ENCODE measurements around the gene EFNB2.

Gene EFNB2

DNA sequence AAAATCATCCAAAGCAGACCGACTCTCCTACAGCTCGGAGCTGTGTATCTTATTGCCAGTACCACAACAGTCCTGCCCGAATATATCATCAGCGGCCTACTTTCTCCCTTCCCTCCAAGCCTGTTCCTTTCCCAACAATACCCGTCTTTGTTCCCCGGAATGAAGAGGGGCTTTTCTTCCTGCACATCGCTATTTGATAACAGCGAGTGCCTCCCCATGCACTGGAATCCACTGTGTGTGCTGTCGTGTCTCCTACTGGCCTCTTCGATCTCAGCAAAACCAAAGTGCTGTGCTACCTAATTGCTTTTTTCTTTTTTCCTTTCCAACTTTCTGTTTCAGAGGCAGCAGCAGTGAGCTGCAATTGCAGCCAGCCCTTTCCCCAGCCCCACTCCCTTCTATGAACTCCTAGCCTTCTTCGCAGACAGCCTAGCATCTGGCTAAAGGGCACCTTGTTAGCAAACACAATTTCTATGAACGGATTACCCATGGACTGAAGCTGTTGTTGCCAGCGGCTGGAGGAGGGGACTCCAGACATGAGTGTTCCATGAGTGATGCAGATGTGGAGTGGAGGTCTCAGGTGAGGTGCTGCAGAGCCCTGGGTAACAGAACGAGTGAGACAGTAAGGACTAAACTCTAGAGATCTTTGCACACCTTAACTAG lies 43.4 kb downstream of the EFNB2 start:
- Histone ChIP-seq H3K27ac (ENCODE audit: low read length) (no peak overlapping the region), H3K27me3 (ENCODE audit: control insufficient read depth, insufficient read depth, low read length) (no peaks in the 10 kb centered on the region), H3K4me3 (ENCODE audit: low read length) (no peak overlapping the region), H3K36me3 (ENCODE audit: control insufficient read depth, insufficient read depth, low read length) (peaks cover 9% of the 10 kb centered on the region), H3K4me1 (ENCODE audit: control insufficient read depth, insufficient read depth, low read length) (peaks cover 3% of the 10 kb centered on the region; the same call in 1 of the 2 replicates), H3K9me3 (ENCODE audit: control insufficient read depth, insufficient read depth, low read length) (no peaks in the 10 kb centered on the region)
- DNase-seq (ENCODE audit: low read depth, low spot score): no peak
- WGBS (ENCODE audit: insufficient coverage, insufficient read length): no CpG with 5 or more reads among the region's 14 CpGs

DNA sequence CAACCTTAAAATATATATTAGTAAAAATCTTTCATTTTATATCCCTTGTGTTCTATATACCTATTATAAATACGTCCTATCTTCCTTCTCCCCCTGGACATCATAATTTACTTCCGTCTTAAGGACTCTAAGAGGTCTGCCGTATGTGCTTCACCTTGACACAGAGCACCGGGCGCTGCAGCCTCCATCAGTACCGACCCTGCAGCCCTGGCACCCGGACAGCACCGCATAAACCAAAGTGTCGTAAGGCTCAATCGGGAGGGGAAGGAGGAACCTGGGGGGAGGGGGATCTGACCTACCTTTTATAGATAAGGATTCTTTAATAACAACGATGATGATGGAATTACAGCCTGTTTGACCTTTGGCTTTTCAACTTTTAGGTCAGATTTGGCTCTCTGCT lies 44.0 kb downstream of the EFNB2 start:
- no CpG with 5 or more reads among the region's 11 CpGs for WGBS (ENCODE audit: insufficient coverage, insufficient read length)
- Histone ChIP-seq H3K4me3 (ENCODE audit: low read length) (no peak overlapping the region), H3K36me3 (ENCODE audit: control insufficient read depth, insufficient read depth, low read length) (peaks cover 9% of the 10 kb centered on the region), H3K9me3 (ENCODE audit: control insufficient read depth, insufficient read depth, low read length) (no peaks in the 10 kb centered on the region), H3K27me3 (ENCODE audit: control insufficient read depth, insufficient read depth, low read length) (no peaks in the 10 kb centered on the region), H3K27ac (ENCODE audit: low read length) (no peak overlapping the region), H3K4me1 (ENCODE audit: control insufficient read depth, insufficient read depth, low read length) (peaks cover 3% of the 10 kb centered on the region; the same call in 1 of the 2 replicates)
- DNase-seq (ENCODE audit: low read depth, low spot score): no peak

DNA sequence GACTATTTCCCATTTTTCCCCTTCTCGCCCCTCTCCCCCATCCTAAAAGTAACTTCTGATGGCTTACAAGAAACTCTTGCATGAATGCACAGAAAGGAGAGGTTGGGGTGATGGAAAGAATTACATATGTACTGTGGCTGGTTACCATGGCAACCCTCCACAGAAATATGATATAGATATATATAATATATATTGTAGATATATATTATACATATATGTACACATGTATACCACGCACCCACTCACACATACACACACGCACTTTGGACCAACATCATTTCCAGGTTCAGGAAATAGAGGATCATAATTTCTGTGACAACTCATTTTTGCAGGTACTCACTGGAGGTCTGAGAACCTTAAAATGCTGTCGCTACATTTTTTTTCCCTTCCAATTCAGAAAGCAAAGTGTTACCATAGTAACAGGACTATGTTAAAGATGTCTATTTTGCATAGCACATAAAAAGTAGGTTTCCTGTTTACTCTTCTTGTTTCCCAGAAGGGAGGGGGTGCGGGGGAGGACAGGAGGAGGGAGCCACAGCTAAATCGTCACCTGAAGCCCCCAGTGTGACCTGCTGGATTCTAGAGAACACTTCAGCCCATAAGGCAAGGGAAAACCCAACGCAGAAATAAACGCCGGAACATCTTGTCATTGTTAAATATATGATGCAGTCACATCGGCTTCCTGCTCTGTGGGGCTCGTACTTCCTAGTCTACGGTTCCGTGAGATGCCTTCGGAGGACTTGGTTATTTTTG lies 44.7 kb downstream of the EFNB2 start:
- WGBS (ENCODE audit: insufficient coverage, insufficient read length): no CpG with 5 or more reads among the region's 14 CpGs
- Histone ChIP-seq H3K27ac (ENCODE audit: low read length) (no peak overlapping the region), H3K36me3 (ENCODE audit: control insufficient read depth, insufficient read depth, low read length) (peaks cover 9% of the 10 kb centered on the region), H3K9me3 (ENCODE audit: control insufficient read depth, insufficient read depth, low read length) (no peaks in the 10 kb centered on the region), H3K27me3 (ENCODE audit: control insufficient read depth, insufficient read depth, low read length) (no peaks in the 10 kb centered on the region), H3K4me3 (ENCODE audit: low read length) (no peak overlapping the region), H3K4me1 (ENCODE audit: control insufficient read depth, insufficient read depth, low read length) (no peaks in the 10 kb centered on the region)
- DNase-seq (ENCODE audit: low read depth, low spot score): no peak

DNA sequence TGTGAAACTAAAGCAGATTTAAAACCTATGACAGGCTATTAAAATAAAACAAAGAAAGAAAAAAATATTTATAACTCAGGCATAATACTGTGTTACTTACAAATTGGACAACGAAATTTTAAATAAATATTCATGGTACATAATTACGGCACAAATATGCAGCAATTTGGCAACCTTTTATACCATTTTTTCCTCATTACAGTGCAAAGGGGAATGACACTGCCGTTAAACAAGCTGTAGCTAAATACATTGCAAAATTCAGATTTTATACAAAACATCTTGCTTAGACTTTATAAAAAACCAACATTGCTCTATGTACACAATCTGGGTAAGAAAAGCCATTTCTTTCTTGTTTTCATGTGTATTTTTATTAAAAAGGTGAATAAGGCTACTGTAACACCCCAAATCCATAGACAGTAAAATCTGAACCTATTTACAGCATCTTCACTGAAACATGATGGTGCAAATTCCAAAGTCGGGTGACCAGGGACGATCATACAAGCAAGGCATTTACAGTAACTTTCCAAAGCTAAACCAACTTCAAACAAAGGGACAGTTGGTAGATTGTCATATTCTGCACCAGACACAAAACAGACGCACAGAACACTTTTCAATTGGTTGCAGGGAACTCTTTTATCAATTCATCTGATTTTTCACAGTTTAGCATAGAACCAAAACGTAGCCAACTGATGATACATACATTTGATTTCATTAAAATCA lies 45.5 kb downstream of the EFNB2 start:
- H3K27ac ChIP-seq (ENCODE audit: low read length): no peak overlapping the region
- no CpG with 5 or more reads among the region's 7 CpGs for WGBS (ENCODE audit: insufficient coverage, insufficient read length)
- H3K36me3 ChIP-seq (ENCODE audit: control insufficient read depth, insufficient read depth, low read length): peaks cover 9% of the 10 kb centered on the region
- no peak overlapping the region for H3K4me3 ChIP-seq (ENCODE audit: low read length)
- H3K27me3 ChIP-seq (ENCODE audit: control insufficient read depth, insufficient read depth, low read length): no peaks in the 10 kb centered on the region
- no peaks in the 10 kb centered on the region for H3K4me1 ChIP-seq (ENCODE audit: control insufficient read depth, insufficient read depth, low read length)
- no peaks in the 10 kb centered on the region for H3K9me3 ChIP-seq (ENCODE audit: control insufficient read depth, insufficient read depth, low read length)
- DNase-seq (ENCODE audit: low read depth, low spot score): no peak

DNA sequence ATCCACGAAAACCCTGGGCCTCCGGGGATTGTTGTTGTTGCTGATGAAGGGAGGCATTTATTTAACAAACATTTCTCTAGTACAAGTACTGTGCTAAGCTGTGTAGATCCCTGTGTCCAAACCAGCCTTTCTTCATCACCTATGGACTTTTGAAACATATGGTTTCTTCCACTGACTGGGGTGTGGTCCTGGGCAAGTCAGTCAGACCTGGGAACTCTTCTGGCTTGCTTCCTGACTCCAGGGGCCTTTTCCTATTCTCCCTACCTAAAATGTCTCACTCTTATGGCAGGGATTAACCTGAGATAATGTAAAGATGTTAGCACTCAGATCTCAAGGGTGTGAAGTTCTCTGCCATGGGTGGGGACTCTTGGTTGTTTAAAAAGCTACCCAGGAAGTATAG lies 46.8 kb downstream of the EFNB2 start:
- Histone ChIP-seq H3K4me3 (ENCODE audit: low read length) (no peak overlapping the region), H3K27me3 (ENCODE audit: control insufficient read depth, insufficient read depth, low read length) (no peaks in the 10 kb centered on the region), H3K27ac (ENCODE audit: low read length) (no peak overlapping the region), H3K4me1 (ENCODE audit: control insufficient read depth, insufficient read depth, low read length) (no peaks in the 10 kb centered on the region), H3K9me3 (ENCODE audit: control insufficient read depth, insufficient read depth, low read length) (no peaks in the 10 kb centered on the region), H3K36me3 (ENCODE audit: control insufficient read depth, insufficient read depth, low read length) (peaks cover 9% of the 10 kb centered on the region)
- WGBS (ENCODE audit: insufficient coverage, insufficient read length): no CpG with 5 or more reads among the region's 2 CpGs
- DNase-seq (ENCODE audit: low read depth, low spot score): no peak

DNA sequence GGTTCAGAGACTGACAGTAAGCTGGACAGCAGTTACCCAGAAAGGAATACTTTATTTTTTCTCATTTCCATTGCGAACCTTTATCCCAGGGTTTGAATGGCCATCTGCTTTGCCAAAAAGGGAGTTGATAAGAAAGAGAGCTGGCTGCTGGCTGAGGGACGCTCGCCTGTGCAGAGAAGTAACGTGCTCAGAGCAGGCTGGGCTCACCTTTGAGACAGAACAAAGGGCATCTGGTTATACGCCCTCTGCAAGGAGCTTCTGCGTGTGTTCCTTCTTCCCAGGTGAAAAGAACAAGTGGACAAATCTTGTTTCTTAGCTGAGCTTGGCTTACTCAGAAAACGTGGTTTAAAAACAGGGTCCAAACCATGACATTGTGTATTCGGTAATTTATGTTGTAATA lies 47.4 kb downstream of the EFNB2 start:
- no peak overlapping the region for H3K4me3 ChIP-seq (ENCODE audit: low read length)
- H3K36me3 ChIP-seq (ENCODE audit: control insufficient read depth, insufficient read depth, low read length): peaks cover 8% of the 10 kb centered on the region
- DNase-seq (ENCODE audit: low read depth, low spot score): no peak
- H3K27ac ChIP-seq (ENCODE audit: low read length): no peak overlapping the region
- WGBS (ENCODE audit: insufficient coverage, insufficient read length): no CpG with 5 or more reads among the region's 8 CpGs
- H3K9me3 ChIP-seq (ENCODE audit: control insufficient read depth, insufficient read depth, low read length): no peaks in the 10 kb centered on the region
- H3K4me1 ChIP-seq (ENCODE audit: control insufficient read depth, insufficient read depth, low read length): no peaks in the 10 kb centered on the region
- no peaks in the 10 kb centered on the region for H3K27me3 ChIP-seq (ENCODE audit: control insufficient read depth, insufficient read depth, low read length)

DNA sequence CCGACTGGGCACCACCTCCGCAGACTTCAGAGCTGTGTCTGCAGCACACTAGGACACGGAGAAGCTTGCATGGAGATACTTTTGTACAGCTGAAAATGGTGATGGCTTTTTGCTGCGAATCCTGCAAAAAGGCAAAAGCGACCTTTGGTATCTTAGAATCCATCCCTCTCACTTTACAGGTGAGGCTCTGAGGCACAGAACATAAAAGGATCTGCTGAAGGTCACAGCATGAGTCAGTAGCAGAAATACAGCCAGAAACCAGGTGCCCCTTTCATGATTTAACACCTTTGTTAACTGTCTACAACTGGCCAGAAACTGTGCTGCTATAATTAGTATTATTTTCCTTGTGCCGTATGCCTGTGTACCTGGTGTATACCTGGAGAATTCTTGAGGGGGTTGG lies 48.3 kb downstream of the EFNB2 start:
- Histone ChIP-seq H3K4me1 (ENCODE audit: control insufficient read depth, insufficient read depth, low read length) (no peaks in the 10 kb centered on the region), H3K9me3 (ENCODE audit: control insufficient read depth, insufficient read depth, low read length) (no peaks in the 10 kb centered on the region), H3K27ac (ENCODE audit: low read length) (no peak overlapping the region), H3K36me3 (ENCODE audit: control insufficient read depth, insufficient read depth, low read length) (no peaks in the 10 kb centered on the region), H3K4me3 (ENCODE audit: low read length) (no peak overlapping the region), H3K27me3 (ENCODE audit: control insufficient read depth, insufficient read depth, low read length) (no peaks in the 10 kb centered on the region)
- DNase-seq (ENCODE audit: low read depth, low spot score): no peak
- no CpG with 5 or more reads among the region's 6 CpGs for WGBS (ENCODE audit: insufficient coverage, insufficient read length)

DNA sequence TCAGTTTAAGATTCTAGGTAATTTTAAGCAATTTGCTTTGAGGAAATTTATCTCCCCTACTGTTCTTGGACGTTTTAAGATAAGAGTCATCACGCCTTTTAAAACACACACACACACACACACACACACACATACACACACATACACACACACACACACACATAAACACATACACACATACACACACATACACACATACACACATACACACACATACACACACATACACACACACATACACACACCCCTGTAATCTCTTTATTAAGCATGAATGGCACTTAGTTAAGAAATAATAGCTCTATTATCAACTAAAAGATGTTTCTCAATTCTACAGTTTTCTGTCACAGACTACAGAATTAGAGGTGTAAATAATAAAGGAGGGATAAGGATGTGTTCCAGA lies 49.2 kb downstream of the EFNB2 start:
- Histone ChIP-seq H3K27me3 (ENCODE audit: control insufficient read depth, insufficient read depth, low read length) (no peaks in the 10 kb centered on the region), H3K36me3 (ENCODE audit: control insufficient read depth, insufficient read depth, low read length) (no peaks in the 10 kb centered on the region), H3K4me1 (ENCODE audit: control insufficient read depth, insufficient read depth, low read length) (no peaks in the 10 kb centered on the region), H3K9me3 (ENCODE audit: control insufficient read depth, insufficient read depth, low read length) (no peaks in the 10 kb centered on the region), H3K27ac (ENCODE audit: low read length) (no peak overlapping the region), H3K4me3 (ENCODE audit: low read length) (no peak overlapping the region)
- DNase-seq (ENCODE audit: low read depth, low spot score): no peak
- no CpG with 5 or more reads among the region's 2 CpGs for WGBS (ENCODE audit: insufficient coverage, insufficient read length)

DNA sequence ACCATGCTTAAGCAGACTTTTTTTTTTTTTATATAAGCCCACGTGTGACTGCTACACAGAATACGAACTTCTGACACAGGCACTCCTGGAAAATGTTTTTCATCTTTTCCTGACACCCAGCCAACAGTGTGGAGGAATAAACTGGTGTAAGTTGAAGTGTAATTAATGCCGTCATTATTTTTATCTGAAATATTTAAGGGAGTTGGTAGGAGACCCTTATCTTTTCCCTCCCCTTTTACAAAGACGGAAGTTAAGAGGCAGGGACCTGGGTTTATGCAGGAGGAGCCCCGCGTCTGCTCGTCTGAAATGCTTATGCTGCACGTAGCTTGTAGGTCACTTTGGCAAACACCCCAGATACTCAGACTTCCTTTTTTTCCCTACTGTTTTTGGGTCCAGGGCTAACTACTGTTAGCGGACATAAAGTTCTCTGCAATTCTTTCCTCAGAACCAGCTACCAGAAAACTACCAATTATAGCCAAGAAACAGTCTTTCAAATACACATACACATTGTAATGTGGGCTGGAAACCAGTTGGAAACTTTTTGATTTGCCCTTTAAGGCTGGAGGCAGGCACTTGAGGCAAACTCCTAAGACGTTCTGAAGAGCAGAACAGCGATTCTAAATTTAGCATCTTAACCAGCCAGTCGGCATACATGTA lies 50.8 kb downstream of the EFNB2 start:
- no peak for DNase-seq (ENCODE audit: low read depth, low spot score)

DNA sequence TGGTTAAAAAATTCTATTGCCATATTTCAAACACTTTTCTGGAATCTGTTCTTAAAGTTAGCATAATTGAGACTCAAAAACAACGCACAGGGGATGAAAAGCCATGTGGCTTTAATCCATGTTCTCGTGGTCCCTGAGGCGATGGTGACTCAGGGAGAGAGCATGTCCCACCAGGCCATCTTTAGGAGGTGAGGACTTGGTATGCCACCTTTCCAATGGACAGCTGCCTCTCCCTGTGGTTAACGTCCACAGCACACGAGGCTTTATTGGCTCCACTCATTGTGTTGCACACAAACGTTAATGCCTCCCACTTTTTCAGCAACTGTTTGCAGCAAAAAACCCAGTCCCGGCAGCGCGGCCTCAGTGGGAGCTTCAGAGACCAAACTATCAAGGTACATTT lies 51.4 kb downstream of the EFNB2 start:
- Histone ChIP-seq H3K9me3 (ENCODE audit: control insufficient read depth, insufficient read depth, low read length) (no peaks in the 10 kb centered on the region), H3K4me3 (ENCODE audit: low read length) (no peak overlapping the region), H3K36me3 (ENCODE audit: control insufficient read depth, insufficient read depth, low read length) (no peaks in the 10 kb centered on the region), H3K4me1 (ENCODE audit: control insufficient read depth, insufficient read depth, low read length) (no peaks in the 10 kb centered on the region), H3K27me3 (ENCODE audit: control insufficient read depth, insufficient read depth, low read length) (no peaks in the 10 kb centered on the region), H3K27ac (ENCODE audit: low read length) (no peak overlapping the region)
- no CpG with 5 or more reads among the region's 9 CpGs for WGBS (ENCODE audit: insufficient coverage, insufficient read length)
- DNase-seq (ENCODE audit: low read depth, low spot score): no peak

More for the DNA sequence above, 50.8 kb downstream of the EFNB2 start:
- Histone ChIP-seq H3K27me3 (ENCODE audit: control insufficient read depth, insufficient read depth, low read length) (no peaks in the 10 kb centered on the region), H3K4me3 (ENCODE audit: low read length) (no peak overlapping the region), H3K36me3 (ENCODE audit: control insufficient read depth, insufficient read depth, low read length) (no peaks in the 10 kb centered on the region), H3K27ac (ENCODE audit: low read length) (no peak overlapping the region), H3K9me3 (ENCODE audit: control insufficient read depth, insufficient read depth, low read length) (no peaks in the 10 kb centered on the region), H3K4me1 (ENCODE audit: control insufficient read depth, insufficient read depth, low read length) (no peaks in the 10 kb centered on the region)
- no CpG with 5 or more reads among the region's 12 CpGs for WGBS (ENCODE audit: insufficient coverage, insufficient read length)

All from iPS DF 6.9 (cell line).